Inflammatory macrophage treated with lipopolysaccharide for 1 hour (primary cell): ENCODE results near the gene CACNA2D1.
"Not testable (repeated sequence)": the region's sequence is repeated elsewhere in the genome, so short reads cannot be mapped to it uniquely, and the experiment has no call there.

Experiments used
- DNase-seq, 2 donors: peaks; one replicate each; pipeline ENCODE4 v3.0.0-alpha.2; 2020 to 2022

Gene CACNA2D1

GRCh38 chr7:82021713-82022112 is 421.9 kb downstream of the CACNA2D1 start:
- no peak for DNase-seq

GRCh38 chr7:82021036-82021435 is 422.5 kb downstream of the CACNA2D1 start:
- no peak for DNase-seq

GRCh38 chr7:82019551-82020475 is 423.8 kb downstream of the CACNA2D1 start:
- DNase-seq: no peak

GRCh38 chr7:82018226-82018625 is 425.4 kb downstream of the CACNA2D1 start:
- no peak for DNase-seq

- DNase-seq: peak in 1 of 2 donors; percentile 27
These were observed 426.1 kb downstream of the CACNA2D1 start for GRCh38 chr7:82017334-82017943.

- DNase-seq: no peak
These were observed 427.8 kb downstream of the CACNA2D1 start for GRCh38 chr7:82015751-82016150.

- DNase-seq: not testable (repeated sequence)
These were observed 429.0 kb downstream of the CACNA2D1 start for GRCh38 chr7:82014574-82014973.

- DNase-seq: no peak
These were observed 431.1 kb downstream of the CACNA2D1 start for GRCh38 chr7:82012453-82012852.

GRCh38 chr7:82010416-82010815 is 433.2 kb downstream of the CACNA2D1 start:
- DNase-seq: no peak

- no peak for DNase-seq
These were observed 436.3 kb downstream of the CACNA2D1 start for GRCh38 chr7:82007315-82007714.

- no peak for DNase-seq
These were observed 438.5 kb downstream of the CACNA2D1 start for GRCh38 chr7:82005056-82005455.

- DNase-seq: no peak
These were observed 450.4 kb downstream of the CACNA2D1 start for GRCh38 chr7:81993186-81993585.

GRCh38 chr7:81990395-81990794 is 453.2 kb downstream of the CACNA2D1 start:
- peak in 1 of 2 donors; percentile 30 for DNase-seq

GRCh38 chr7:81986723-81987470 is 456.7 kb downstream of the CACNA2D1 start:
- DNase-seq: no peak

GRCh38 chr7:81983406-81983805 is 460.2 kb downstream of the CACNA2D1 start:
- no peak for DNase-seq

GRCh38 chr7:81973117-81973516 is 470.5 kb downstream of the CACNA2D1 start:
- DNase-seq: no peak

- DNase-seq: no peak
These were observed 483.6 kb downstream of the CACNA2D1 start for GRCh38 chr7:81960026-81960425.

- no peak for DNase-seq
These were observed 486.1 kb downstream of the CACNA2D1 start for GRCh38 chr7:81957517-81957916.

GRCh38 chr7:81956520-81956919 is 487.1 kb downstream of the CACNA2D1 start:
- DNase-seq: peak; percentile 55 to 71

- no peak for DNase-seq
These were observed 494.3 kb downstream of the CACNA2D1 start for GRCh38 chr7:81949306-81949705.

GRCh38 chr7:81944058-81944457 is 499.5 kb downstream of the CACNA2D1 start:
- DNase-seq: no peak

GRCh38 chr7:81937091-81937490 is 506.5 kb downstream of the CACNA2D1 start:
- no peak for DNase-seq

GRCh38 chr7:81934596-81935301 is 508.8 kb downstream of the CACNA2D1 start:
- DNase-seq: no peak
